HCT116 (cell line): ENCODE data around the gene SYNE3. TPM values are rescaled to one million over a fixed set of nuclear protein-coding genes. Genes with fewer than 3 reads are reported as not detected.

ENCODE experiments used
- ATAC-seq: fragments of 200-7000 bp; cut with Tn5 transposase; 2 replicates; pipeline ENCODE4 v1.9.1; 2020; ENCODE audit warnings: mild to moderate bottlenecking, moderate library complexity
- BruUV-seq: library from RNA; stranded (reverse); fragments of 400-500 nt; replicated peaks from 2 replicates; lab custom pipeline; 2021; lab: Mats Ljungman, UMichigan
- CTCF ChIA-PET: fragments of 300-600 bp; sonication (Branson Sonifier 250); formaldehyde crosslinking; loops from one replicate; lab custom pipeline; 2021; ENCODE audit warnings: antibody characterized with exemption; lab: Charles Lee
- POLR2A ChIA-PET: fragments of 300-600, 350-600 bp; sonication (Branson Sonifier 250); formaldehyde crosslinking; loops from one replicate; lab custom pipeline; 2021; ENCODE audit warnings: antibody characterized with exemption; lab: Charles Lee
- RAD21 ChIA-PET, 2 experiments: fragments of 300-600 bp; sonication (Branson Sonifier 250); formaldehyde crosslinking; loops; one replicate each; lab custom pipeline; 2023; ENCODE audit warnings: low total read pairs in 2 of 2; ENCODE audit not compliant: uncharacterized antibody in 2 of 2, unreplicated experiment in 2 of 2, low non-redundant PET in 1 of 2; lab: Charles Lee
- DNase-seq: peaks from one replicate; pipeline ENCODE4 v3.0.0-alpha.2; 2010; ENCODE audit warnings: low read depth, low spot score
- H2AFZ ChIP-seq: fragments of 200-600 bp; shearing (Covaris generic), sonication (generic); 2 replicates; pipeline ENCODE4 v1.6.1; 2017; ENCODE audit warnings: low read depth, mixed run types, mixed read lengths, antibody characterized with exemption, low read length; ENCODE audit not compliant: poor library complexity, severe bottlenecking
- H3K27ac ChIP-seq: 2 replicates; pipeline ENCODE4 v1.5.1; 2012; ENCODE audit warnings: low read depth, low read length
- H3K27me3 ChIP-seq: fragments of 200-600 bp; sonication (generic); 2 replicates; pipeline ENCODE4 v1.6.1; 2016; ENCODE audit warnings: mixed run types, low read length, mixed read lengths; ENCODE audit not compliant: insufficient read depth
- H3K36me3 ChIP-seq, 2 experiments: fragments of 200-500 bp in 1 of 2; fragments of 200-600 bp in 1 of 2; sonication (Bioruptor generic) in 1 of 2; sonication (generic) in 1 of 2; 2 replicates each; pipeline versions ENCODE4 v1.5.1 to v1.6.1; 2014 to 2016; ENCODE audit warnings: low read length in 2 of 2, inconsistent platforms in 1 of 2, mixed read lengths in 1 of 2, mixed run types in 1 of 2; ENCODE audit not compliant: insufficient read depth in 2 of 2, control insufficient read depth in 1 of 2
- H3K4me1 ChIP-seq, 2 experiments: fragments of 200-600 bp in 1 of 2; sonication (generic) in 1 of 2; 2 replicates each; pipeline versions ENCODE4 v1.5.1 to v1.6.1; 2012 to 2017; ENCODE audit warnings: low read length in 2 of 2, inconsistent platforms in 1 of 2, mild to moderate bottlenecking in 1 of 2, mixed read lengths in 1 of 2, mixed run types in 1 of 2, moderate library complexity in 1 of 2; ENCODE audit not compliant: insufficient read depth in 2 of 2, control insufficient read depth in 1 of 2
- H3K4me2 ChIP-seq: fragments of 200-600 bp; sonication (generic); 2 replicates; pipeline ENCODE4 v1.6.1; 2017; ENCODE audit warnings: mixed run types, low read length, mixed read lengths
- H3K4me3 ChIP-seq, 2 experiments: fragments of 200-600 bp in 1 of 2; sonication (generic) in 1 of 2; replicated peaks in 1 of 2; 2 replicates each; pipeline ENCODE4 v1.5.1; 2011 to 2016; ENCODE audit warnings: low read length in 2 of 2, control low read depth in 1 of 2, low read depth in 1 of 2, mild to moderate bottlenecking in 1 of 2, mixed read lengths in 1 of 2, mixed run types in 1 of 2
- H3K79me2 ChIP-seq: fragments of 200-600 bp; sonication (generic); 2 replicates; pipeline ENCODE4 v1.6.1; 2017; ENCODE audit warnings: mild to moderate bottlenecking, mixed run types, low read length, moderate library complexity, mixed read lengths; ENCODE audit not compliant: insufficient read depth
- H3K9ac ChIP-seq: fragments of 200-600 bp; sonication (generic); 2 replicates; pipeline ENCODE4 v1.6.1; 2016; ENCODE audit warnings: low read length, mixed read lengths
- H3K9me2 ChIP-seq: fragments of 200-600 bp; sonication (generic), shearing (Covaris generic); 2 replicates; pipeline ENCODE4 v1.6.1; 2017; ENCODE audit warnings: mixed run types, mild to moderate bottlenecking, moderate library complexity; ENCODE audit not compliant: insufficient read depth
- H3K9me3 ChIP-seq, 2 experiments: fragments of 200-500 bp in 1 of 2; fragments of 200-600 bp in 1 of 2; sonication (Bioruptor generic) in 1 of 2; sonication (generic) in 1 of 2; 2 replicates each; pipeline ENCODE4 v1.6.1; 2014 to 2017; ENCODE audit warnings: low read length in 2 of 2, mixed read lengths in 2 of 2, inconsistent platforms in 1 of 2, low read depth in 1 of 2, mild to moderate bottlenecking in 1 of 2, mixed run types in 1 of 2, moderate library complexity in 1 of 2; ENCODE audit not compliant: control insufficient read depth in 1 of 2, insufficient read depth in 1 of 2
- H4K20me1 ChIP-seq: fragments of 200-600 bp; sonication (generic), shearing (Covaris generic); 2 replicates; pipeline ENCODE4 v1.6.1; 2017; ENCODE audit warnings: mixed run types, mild to moderate bottlenecking, moderate library complexity; ENCODE audit not compliant: insufficient read depth
- CBX3 ChIP-seq: IDR thresholded peaks from 2 replicates; pipeline ENCODE4 v1.6.1; 2012; ENCODE audit warnings: low read depth
- CEBPB ChIP-seq: IDR thresholded peaks from 2 replicates; pipeline ENCODE4 v1.6.1; 2012; ENCODE audit warnings: low read depth
- EZH2phosphoT487 ChIP-seq: fragments of 200-600 bp; IDR thresholded peaks from 2 replicates; pipeline ENCODE4 v1.6.1; 2018; ENCODE audit warnings: antibody characterized with exemption, borderline replicate concordance
- POLR2AphosphoS5 ChIP-seq: IDR thresholded peaks from 2 replicates; pipeline ENCODE4 v1.6.1; 2011; ENCODE audit warnings: mild to moderate bottlenecking, low read depth, low read length, moderate library complexity
- RAD21 ChIP-seq: IDR thresholded peaks from 2 replicates; pipeline ENCODE4 v1.6.1; 2012; ENCODE audit warnings: low read depth, mild to moderate bottlenecking
- REST ChIP-seq: IDR thresholded peaks from 2 replicates; pipeline ENCODE4 v1.6.1; 2012; ENCODE audit warnings: low read depth
- SIN3A ChIP-seq: IDR thresholded peaks from 2 replicates; pipeline ENCODE4 v1.6.1; 2012; ENCODE audit warnings: low read depth
- SRF ChIP-seq: IDR thresholded peaks from 2 replicates; pipeline ENCODE4 v1.6.1; 2012; ENCODE audit warnings: low read depth
- TCF7L2 ChIP-seq: IDR thresholded peaks from 2 replicates; pipeline ENCODE4 v1.7.0; 2011; ENCODE audit warnings: borderline replicate concordance, inconsistent platforms; ENCODE audit not compliant: insufficient read depth, insufficient read length; ENCODE audit errors: extremely low read depth
- YY1 ChIP-seq: IDR thresholded peaks from 2 replicates; pipeline ENCODE4 v1.6.1; 2011; ENCODE audit warnings: low read length, low read depth, moderate library complexity, mild to moderate bottlenecking; ENCODE audit not compliant: insufficient replicate concordance; ENCODE audit errors: extremely low read depth
- intact Hi-C: fragments of 100-400 bp; cut with micrococcal nuclease; formaldehyde crosslinking; loops from 2 replicates; pipeline ENCODE4 v1.10.0; 2022
- total RNA-seq: library from RNA; stranded (reverse); gene quantifications from one replicate; pipeline ENCODE4 v1.2.1, GENCODE V29; 2021; ENCODE audit not compliant: unreplicated experiment

Gene SYNE3
- total RNA-seq, 1 experiment from 2014 or later = 3.6 TPM

GRCh38 chr14:95557291-95557690 is 40.8 kb upstream of the SYNE3 start (continued):
- TF ChIP-seq REST = no peak

- TF ChIP-seq YY1 (no peak), RAD21 (no peak), POLR2AphosphoS5 (no peak), SRF (no peak), SIN3A (no peak), TCF7L2 (no peak), CBX3 (no peak), EZH2phosphoT487 (no peak), CEBPB (no peak)
- H2AFZ ChIP-seq = no peak overlapping the region
- intact Hi-C loops = no loop called here
- BruUV-seq = no TSS peak
- no peaks in the 10 kb centered on the region for H3K9me3 ChIP-seq
- no peaks in the 10 kb centered on the region for H3K4me1 ChIP-seq
- ATAC-seq = no peak
- RAD21 ChIA-PET = no interaction called here
- no peak overlapping the region for H3K27ac ChIP-seq
- CTCF ChIA-PET = no interaction called here
- no peaks in the 10 kb centered on the region for H3K79me2 ChIP-seq
- no peak overlapping the region for H3K4me3 ChIP-seq
- no peaks in the 10 kb centered on the region for H4K20me1 ChIP-seq
- H3K4me2 ChIP-seq = no peak overlapping the region
- no peak for DNase-seq
- H3K36me3 ChIP-seq = no peaks in the 10 kb centered on the region
- no peaks in the 10 kb centered on the region; the same call in 1 of the 2 replicates for H3K27me3 ChIP-seq
- no peaks in the 10 kb centered on the region for H3K9me2 ChIP-seq
- H3K9ac ChIP-seq = no peak overlapping the region
- POLR2A ChIA-PET = no interaction called here
These were observed 38.6 kb upstream of the SYNE3 start for GRCh38 chr14:95555053-95555452.
